ENCODE measurements around the gene TMEM184B. TPM values are rescaled to one million over a fixed set of nuclear protein-coding genes. Genes with fewer than 3 reads are reported as not detected.

The TMEM184B gene
- total RNA-seq, 1 donor from 2014 or later = 33.1 TPM

DNA sequence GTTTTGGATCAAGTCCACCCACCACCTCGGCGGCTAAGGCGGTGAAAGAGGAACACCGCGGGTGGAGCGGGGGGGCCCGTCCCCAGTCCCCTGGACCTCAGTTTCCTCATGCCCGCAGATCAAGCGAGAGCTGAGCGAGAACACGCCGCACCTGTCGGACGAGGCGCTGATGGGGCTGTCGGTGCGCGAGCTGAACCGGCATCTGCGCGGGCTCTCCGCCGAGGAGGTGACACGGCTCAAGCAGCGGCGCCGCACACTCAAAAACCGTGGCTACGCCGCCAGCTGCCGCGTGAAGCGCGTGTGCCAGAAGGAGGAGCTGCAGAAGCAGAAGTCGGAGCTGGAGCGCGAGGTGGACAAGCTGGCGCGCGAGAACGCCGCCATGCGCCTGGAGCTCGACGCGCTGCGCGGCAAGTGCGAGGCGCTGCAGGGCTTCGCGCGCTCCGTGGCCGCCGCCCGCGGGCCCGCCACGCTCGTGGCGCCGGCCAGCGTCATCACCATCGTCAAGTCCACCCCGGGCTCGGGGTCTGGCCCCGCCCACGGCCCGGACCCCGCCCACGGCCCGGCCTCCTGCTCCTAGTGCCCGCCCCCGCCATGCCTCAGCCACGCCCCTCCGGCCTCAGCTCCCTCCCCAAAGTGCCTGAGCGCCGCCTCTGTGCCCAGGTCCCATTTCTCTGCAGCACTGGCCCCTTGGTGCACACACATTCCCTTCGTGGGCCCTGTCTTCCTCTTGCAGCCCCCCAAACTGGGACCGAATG, 58.3 kb downstream of the TMEM184B start:
- no peaks in the 10 kb centered on the region for H3K27me3 Mint-ChIP-seq
- H3K4me3 Mint-ChIP-seq = peak overlapping the region; percentile 30
- no peak overlapping the region for H3K27ac Mint-ChIP-seq
- no peaks in the 10 kb centered on the region for H3K9me3 Mint-ChIP-seq
- peaks cover 27% of the 10 kb centered on the region for H3K4me1 Mint-ChIP-seq
- intact Hi-C loops (cut with micrococcal nuclease) = no loop called here
- peaks cover 19% of the 10 kb centered on the region for H3K36me3 Mint-ChIP-seq (ENCODE audit: low read depth)
- peak; percentile 86 for DNase-seq

DNA sequence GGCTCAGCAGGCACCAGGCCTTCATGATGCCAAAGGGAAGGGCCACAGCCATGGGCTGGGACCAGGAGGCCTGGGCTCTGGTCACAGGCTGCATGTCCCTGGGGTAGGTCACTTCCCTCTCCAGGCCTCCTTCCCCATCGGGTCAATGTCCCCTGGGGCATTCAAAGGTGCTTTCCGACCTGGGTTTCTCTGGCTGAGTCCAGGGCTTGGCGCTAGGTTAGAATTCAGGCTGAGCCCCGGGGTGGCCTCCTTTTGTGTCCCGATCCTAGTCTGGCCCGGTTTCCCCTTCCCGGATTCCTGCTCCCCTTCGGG, 58.9 kb downstream of the TMEM184B start:
- no peaks in the 10 kb centered on the region for H3K9me3 Mint-ChIP-seq
- no peak overlapping the region for H3K4me3 Mint-ChIP-seq
- no peak for DNase-seq
- peaks cover 19% of the 10 kb centered on the region for H3K36me3 Mint-ChIP-seq (ENCODE audit: low read depth)
- no peaks in the 10 kb centered on the region for H3K27me3 Mint-ChIP-seq
- intact Hi-C loops (cut with micrococcal nuclease) = no loop called here
- H3K4me1 Mint-ChIP-seq = peaks cover 22% of the 10 kb centered on the region
- no peak overlapping the region for H3K27ac Mint-ChIP-seq

DNA sequence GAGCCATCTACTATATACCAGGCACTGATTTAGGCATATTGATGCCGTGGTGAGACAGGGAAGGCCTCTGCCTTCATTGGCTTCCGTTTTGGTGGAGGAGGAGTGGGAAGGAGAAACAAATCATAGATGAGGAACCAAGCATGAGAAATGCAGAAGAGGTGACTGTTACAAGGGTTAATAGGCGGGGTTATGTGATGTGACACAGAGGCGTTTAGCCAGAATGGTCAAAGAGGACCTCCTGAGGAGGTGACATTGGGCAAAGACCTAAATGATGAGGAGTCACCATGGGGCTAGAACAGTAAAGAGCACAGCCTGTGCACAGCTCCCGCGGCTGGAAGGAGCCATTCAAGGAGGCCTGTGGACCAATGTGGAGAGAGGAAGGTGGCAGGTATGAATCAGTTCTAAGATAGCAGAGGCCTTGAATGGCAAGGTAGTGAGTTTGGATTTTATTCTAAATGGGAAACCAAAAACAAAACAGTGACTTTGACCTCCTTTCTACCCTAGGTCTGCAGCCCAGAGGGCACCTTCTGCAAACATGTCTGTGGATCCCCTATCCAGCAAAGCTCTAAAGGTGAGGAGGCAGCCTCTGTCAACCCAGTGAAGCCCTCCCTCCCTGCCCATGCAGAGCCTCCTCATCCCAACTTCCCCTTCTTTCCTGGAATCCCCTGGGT, 59.4 kb downstream of the TMEM184B start:
- no peak overlapping the region for H3K4me3 Mint-ChIP-seq
- intact Hi-C loops (cut with micrococcal nuclease) = no loop called here
- H3K36me3 Mint-ChIP-seq (ENCODE audit: low read depth) = peaks cover 19% of the 10 kb centered on the region
- H3K4me1 Mint-ChIP-seq = peaks cover 23% of the 10 kb centered on the region
- H3K27me3 Mint-ChIP-seq = no peaks in the 10 kb centered on the region
- no peak overlapping the region for H3K27ac Mint-ChIP-seq
- no peak for DNase-seq
- H3K9me3 Mint-ChIP-seq = no peaks in the 10 kb centered on the region

DNA sequence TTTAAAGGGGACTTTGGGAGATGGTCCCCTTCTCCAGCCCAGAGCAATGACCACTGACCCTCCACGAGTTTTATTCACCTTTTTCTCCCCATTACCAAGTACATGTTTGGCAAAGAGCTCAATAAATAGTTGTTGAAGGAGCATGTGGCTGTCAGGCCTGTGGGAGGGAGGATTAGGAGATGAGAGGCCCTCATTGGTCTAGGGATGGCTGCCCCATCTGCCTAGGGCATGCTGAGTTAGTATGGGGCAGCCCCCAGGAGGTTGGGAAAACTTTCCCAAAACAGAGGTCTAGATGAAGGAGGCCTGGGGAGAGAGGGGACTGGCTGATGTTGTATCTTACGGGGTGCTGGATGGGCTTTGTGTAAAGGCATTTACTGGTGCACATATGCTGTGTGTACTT, 60.4 kb downstream of the TMEM184B start:
- H3K36me3 Mint-ChIP-seq (ENCODE audit: low read depth) = peaks cover 19% of the 10 kb centered on the region
- H3K4me1 Mint-ChIP-seq = peaks cover 21% of the 10 kb centered on the region
- H3K27ac Mint-ChIP-seq = no peak overlapping the region
- no peak overlapping the region for H3K4me3 Mint-ChIP-seq
- no peak for DNase-seq
- intact Hi-C loops (cut with micrococcal nuclease) = no loop called here
- no peaks in the 10 kb centered on the region for H3K9me3 Mint-ChIP-seq
- no peaks in the 10 kb centered on the region for H3K27me3 Mint-ChIP-seq

DNA sequence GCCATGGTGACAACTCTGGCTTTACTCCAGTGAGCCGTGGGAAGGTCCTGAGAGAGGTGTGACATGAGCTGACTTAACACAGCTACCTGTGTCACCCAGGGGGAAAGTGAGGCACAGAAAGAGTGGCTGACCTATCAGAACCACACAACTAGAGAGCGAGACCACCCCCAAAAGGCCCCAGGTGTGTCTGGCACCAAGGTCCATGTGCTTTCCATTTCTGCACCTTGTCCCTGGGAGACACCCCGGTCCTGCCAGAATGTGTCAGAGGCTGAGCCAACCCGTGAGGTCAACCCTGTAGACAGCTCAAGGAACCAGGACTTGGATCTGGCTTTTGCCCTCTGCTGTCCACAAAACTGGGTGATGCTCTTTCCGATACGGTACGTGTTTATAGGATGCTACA, 61.3 kb downstream of the TMEM184B start:
- no peaks in the 10 kb centered on the region for H3K27me3 Mint-ChIP-seq
- H3K27ac Mint-ChIP-seq = no peak overlapping the region
- peaks cover 18% of the 10 kb centered on the region for H3K36me3 Mint-ChIP-seq (ENCODE audit: low read depth)
- intact Hi-C loops (cut with micrococcal nuclease) = no loop called here
- peaks cover 21% of the 10 kb centered on the region for H3K4me1 Mint-ChIP-seq
- no peaks in the 10 kb centered on the region for H3K9me3 Mint-ChIP-seq
- no peak for DNase-seq
- no peak overlapping the region for H3K4me3 Mint-ChIP-seq

DNA sequence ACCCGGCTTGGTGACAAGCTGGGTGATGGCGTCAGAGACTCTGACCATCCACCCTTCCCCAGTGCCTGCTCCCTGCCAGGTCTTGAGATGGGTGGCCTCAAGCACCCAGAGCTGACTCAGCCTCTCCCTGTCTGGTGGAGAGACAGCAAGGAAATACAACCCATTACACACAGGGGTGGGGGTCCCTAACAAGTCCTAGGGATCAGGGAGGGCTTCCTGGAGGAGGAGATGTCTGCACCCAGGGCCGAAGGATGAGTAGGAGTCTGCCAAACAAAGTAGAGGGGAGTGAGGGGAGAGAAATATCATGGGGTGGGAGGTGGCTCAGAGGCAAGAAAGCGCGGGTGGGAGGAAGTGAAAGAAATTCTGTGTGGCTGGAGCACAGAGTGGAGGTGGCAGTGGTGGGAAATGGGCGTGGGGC, 64.2 kb downstream of the TMEM184B start:
- Mint-ChIP-seq H3K27me3 (no peaks in the 10 kb centered on the region), H3K27ac (no peak overlapping the region), H3K36me3 (ENCODE audit: low read depth) (peaks cover 9% of the 10 kb centered on the region), H3K4me1 (peaks cover 35% of the 10 kb centered on the region), H3K9me3 (no peaks in the 10 kb centered on the region), H3K4me3 (no peak overlapping the region)
- DNase-seq = no peak
- intact Hi-C loops (cut with micrococcal nuclease) = loop anchor here (10.0 kb wide), 1 partner anchor 94 kb away; the partner anchor contains the start of gene BAIAP2L2

DNA sequence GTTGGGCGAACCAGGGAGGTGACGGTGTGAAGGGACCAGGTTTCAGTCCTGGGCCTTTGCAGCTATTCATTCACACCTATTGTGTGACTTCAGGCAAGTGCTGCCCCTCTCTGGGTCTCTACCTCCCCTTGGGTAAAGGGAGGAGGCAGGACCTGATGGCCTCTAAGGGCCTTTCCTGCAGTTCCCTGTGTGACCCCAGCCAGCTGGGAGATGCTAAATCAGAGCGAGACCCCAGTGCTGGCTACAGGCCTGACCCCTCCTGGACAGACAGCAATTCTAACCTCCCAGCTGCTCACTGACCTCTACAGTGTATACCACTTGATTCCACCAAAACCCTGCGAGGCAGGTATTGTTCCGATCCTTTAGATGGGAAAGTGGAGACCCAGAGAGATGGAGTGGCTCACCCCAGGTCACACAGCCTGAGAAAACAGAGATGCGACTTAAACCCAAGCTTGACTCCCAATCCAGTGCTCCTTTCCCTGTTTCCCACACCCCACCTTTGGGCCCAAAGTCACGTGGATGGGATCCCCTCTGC, 64.8 kb downstream of the TMEM184B start:
- Mint-ChIP-seq H3K36me3 (ENCODE audit: low read depth) (peaks cover 5% of the 10 kb centered on the region), H3K9me3 (no peaks in the 10 kb centered on the region), H3K4me1 (peaks cover 32% of the 10 kb centered on the region), H3K27me3 (no peaks in the 10 kb centered on the region), H3K27ac (no peak overlapping the region), H3K4me3 (no peak overlapping the region)
- no peak for DNase-seq
- intact Hi-C loops (cut with micrococcal nuclease) = loop anchor here (10.0 kb wide), 1 partner anchor 93 kb away; the partner anchor contains the start of gene BAIAP2L2

DNA sequence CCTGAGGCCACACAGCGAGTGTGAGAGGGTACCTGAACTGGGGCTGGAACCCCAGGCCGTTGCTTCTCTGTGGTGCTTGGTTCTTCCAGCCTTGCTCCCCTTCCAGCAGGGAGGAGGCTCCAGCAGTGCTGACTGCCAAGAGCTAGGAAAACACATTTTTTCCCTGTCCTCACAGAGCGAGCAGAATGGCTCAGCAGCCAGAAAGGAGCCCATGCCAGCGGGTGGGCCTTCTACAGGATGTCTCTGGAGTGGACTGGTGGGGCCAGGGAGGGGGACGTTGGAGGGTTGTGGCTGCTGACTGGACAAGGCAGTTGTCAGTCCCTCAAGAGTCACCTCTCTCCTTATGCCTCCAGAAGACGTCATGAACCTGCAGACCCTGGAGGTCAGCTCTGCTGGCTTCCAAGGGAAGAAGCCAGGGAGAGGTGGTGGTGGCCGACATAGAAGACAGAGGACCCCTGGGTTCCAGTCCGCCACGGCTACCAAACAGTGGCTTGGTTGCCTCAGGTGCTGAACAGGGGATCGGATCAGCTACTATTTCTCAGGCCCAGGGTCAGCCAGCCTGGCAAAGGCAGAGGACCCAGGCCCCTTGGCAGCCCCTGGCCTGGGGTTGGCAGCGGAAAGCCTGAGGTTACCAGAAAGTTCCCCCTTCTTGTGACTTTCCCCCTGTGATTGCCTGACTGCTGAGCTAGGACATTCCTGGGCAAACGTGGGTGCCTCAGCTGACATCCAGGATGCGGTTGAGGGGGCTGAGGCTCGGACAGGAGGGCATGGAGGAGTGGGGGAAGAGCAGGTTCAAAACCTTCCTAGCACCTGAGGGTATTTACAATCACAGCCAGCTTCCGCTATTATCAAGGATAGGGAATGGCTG, 67.3 kb downstream of the TMEM184B start:
- H3K27ac Mint-ChIP-seq = no peak overlapping the region
- intact Hi-C loops (cut with micrococcal nuclease) = loop anchor here (10.0 kb wide), 1 partner anchor 91 kb away; the partner anchor contains the start of gene BAIAP2L2
- DNase-seq = no peak
- H3K4me1 Mint-ChIP-seq = peaks cover 38% of the 10 kb centered on the region
- peaks cover 4% of the 10 kb centered on the region for H3K36me3 Mint-ChIP-seq (ENCODE audit: low read depth)
- H3K4me3 Mint-ChIP-seq = no peak overlapping the region
- no peaks in the 10 kb centered on the region for H3K9me3 Mint-ChIP-seq
- H3K27me3 Mint-ChIP-seq = no peaks in the 10 kb centered on the region

DNA sequence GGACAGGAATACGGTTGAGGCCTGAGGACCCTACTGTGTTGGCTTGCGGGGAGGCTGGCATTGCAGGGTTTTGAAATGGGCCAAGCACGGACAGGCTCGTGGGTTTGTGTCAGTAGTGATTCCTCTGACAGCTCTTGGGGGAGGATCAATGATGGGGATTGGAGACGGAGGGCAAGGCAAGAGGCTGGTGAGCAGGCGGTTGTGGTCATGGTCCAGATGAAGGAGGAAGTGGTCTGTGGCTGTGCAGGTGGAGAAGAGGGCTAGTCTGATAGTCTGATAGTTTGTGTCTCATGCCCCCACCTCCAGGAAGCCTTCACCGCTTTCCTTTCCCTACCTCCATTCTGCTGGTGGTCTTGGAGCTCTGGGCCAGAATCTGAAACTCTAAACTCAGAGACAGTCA, 68.0 kb downstream of the TMEM184B start:
- intact Hi-C loops (cut with micrococcal nuclease) = loop anchor here (10.0 kb wide), 1 partner anchor 90 kb away; the partner anchor contains the start of gene BAIAP2L2
- no peak for DNase-seq
- Mint-ChIP-seq H3K9me3 (no peaks in the 10 kb centered on the region), H3K27me3 (no peaks in the 10 kb centered on the region), H3K4me3 (no peak overlapping the region), H3K27ac (no peak overlapping the region), H3K36me3 (ENCODE audit: low read depth) (peaks cover 1% of the 10 kb centered on the region), H3K4me1 (peaks cover 34% of the 10 kb centered on the region)

DNA sequence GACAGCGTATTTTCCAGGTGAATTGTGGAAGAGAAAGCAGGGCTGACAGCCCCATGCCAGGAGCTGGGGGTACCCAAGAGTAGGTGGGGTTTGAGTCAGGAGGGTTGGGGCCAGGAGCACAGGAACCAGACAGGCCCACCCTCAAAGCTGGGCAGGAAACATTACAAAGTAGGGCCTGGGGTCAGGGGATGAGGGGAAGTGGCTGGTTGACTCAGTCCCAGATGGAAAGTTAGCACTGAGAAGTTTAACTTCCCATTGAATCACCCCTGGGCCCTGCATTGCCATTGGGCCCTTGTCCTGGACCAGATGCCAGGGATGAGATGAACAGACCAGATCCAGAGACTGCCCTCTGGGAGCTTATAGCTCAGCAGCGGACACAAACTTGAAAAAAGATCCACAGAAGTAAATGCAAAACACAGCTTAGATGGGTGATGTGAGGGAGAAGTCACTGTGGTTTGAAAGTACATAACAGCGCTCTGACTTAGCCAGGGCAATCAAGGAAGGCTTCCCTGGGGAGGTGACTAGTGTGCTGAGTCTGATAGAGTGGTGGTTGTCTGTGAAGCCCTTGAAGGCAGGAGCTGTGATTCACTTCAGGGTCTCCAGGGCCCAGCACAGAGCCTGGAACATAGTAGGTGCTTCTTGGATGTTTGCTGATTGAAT, 68.8 kb downstream of the TMEM184B start:
- Mint-ChIP-seq H3K27ac (peak overlapping the region; percentile 75), H3K4me3 (peak overlapping the region; percentile 86), H3K27me3 (no peaks in the 10 kb centered on the region), H3K36me3 (ENCODE audit: low read depth) (peaks cover 1% of the 10 kb centered on the region), H3K9me3 (no peaks in the 10 kb centered on the region), H3K4me1 (peaks cover 37% of the 10 kb centered on the region)
- no peak for DNase-seq
- intact Hi-C loops (cut with micrococcal nuclease) = loop anchor here (10.0 kb wide), 1 partner anchor 89 kb away; the partner anchor contains the start of gene BAIAP2L2

DNA sequence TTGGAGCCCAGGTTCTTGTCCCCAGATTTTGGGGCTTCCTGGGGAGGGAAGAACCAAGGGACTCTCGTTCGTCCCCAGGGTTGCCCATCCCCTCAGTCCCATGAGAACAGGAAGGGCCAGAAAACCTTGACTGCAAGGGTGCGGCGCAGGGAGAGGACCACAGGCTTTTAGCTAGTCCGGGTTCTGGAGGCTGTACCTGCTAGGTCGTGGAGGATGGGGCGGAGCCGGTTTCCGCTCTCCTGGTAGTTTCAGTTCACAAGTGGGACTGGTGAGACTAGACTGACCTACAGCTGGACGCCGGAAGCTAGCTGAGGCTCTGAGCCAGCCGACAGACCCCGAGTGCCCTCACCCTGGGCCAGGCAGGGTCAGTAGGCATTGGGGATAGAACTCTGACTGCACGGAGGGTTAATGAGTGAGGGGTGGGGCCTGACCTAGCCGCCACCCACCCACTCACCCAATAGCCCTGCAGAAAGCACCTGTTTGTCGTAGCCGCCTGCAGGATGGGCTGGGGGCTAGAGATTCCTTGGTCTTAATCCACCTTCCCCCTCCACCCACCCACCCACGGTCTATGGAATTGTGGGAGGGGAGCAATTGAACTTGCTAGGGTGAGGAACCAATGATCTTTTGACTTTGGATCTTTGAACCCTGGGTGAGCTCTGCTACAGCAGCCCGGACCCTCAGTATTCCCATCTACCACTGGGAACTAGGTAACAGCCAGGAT, 69.6 kb downstream of the TMEM184B start:
- H3K36me3 Mint-ChIP-seq (ENCODE audit: low read depth) = peaks cover 1% of the 10 kb centered on the region
- H3K27ac Mint-ChIP-seq = peak overlapping the region; percentile 81
- intact Hi-C loops (cut with micrococcal nuclease) = loop anchor here (10.0 kb wide), 1 partner anchor 88 kb away; the partner anchor contains the start of gene BAIAP2L2
- H3K27me3 Mint-ChIP-seq = no peaks in the 10 kb centered on the region
- H3K4me1 Mint-ChIP-seq = peaks cover 31% of the 10 kb centered on the region
- peak overlapping the region; percentile 86 for H3K4me3 Mint-ChIP-seq
- no peaks in the 10 kb centered on the region for H3K9me3 Mint-ChIP-seq
- DNase-seq = peak; percentile 86

DNA sequence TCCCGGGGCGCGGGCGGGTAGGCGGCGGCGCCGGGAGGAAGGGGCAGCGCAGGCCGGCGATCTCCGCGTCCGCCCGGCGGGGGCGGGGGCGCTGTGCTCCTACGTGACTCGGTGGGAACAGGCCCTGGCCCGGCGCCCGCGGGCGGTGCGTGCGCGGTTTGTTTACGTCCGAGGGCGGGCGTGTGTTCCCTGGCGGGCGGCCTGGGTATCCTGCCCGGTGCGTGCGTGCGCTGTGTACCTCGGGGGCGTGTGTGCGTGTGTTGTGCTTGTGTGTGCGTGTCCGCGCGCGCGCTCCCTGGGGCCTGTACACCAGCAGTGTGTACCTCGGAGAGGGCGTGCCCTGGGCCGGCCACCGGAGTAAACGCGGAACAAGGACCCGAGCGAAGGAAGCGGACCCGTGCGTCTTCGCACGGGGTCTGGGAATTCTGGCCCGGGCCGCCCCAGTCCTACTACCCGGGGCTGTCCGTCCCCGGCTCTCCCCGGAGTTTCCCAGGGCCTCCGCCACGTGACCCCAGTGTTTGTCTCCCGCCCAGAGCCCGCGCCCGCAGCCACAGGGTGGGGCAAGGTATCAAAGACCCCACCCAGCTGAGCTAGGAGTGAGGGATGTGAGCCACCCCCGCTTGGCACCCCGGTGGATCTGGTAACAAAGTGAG, 70.2 kb downstream of the TMEM184B start:
- H3K27ac Mint-ChIP-seq = peak overlapping the region; percentile 81
- peak; percentile 90 for DNase-seq
- intact Hi-C loops (cut with micrococcal nuclease) = loop anchor here (10.0 kb wide), 1 partner anchor 88 kb away; the partner anchor contains the start of gene BAIAP2L2
- H3K36me3 Mint-ChIP-seq (ENCODE audit: low read depth) = peaks cover 1% of the 10 kb centered on the region
- H3K9me3 Mint-ChIP-seq = no peaks in the 10 kb centered on the region
- no peaks in the 10 kb centered on the region for H3K27me3 Mint-ChIP-seq
- peaks cover 30% of the 10 kb centered on the region for H3K4me1 Mint-ChIP-seq
- H3K4me3 Mint-ChIP-seq = peak overlapping the region; percentile 86

Data from activated CD4-positive, alpha-beta T cell treated with anti-CD3 and anti-CD28 coated beads, Interleukin-2, amount 10 ng/mL, durations not matched to agents 24 days and 14 days (primary cell).